ENCODE results near the gene BTN2A1.

DNA sequence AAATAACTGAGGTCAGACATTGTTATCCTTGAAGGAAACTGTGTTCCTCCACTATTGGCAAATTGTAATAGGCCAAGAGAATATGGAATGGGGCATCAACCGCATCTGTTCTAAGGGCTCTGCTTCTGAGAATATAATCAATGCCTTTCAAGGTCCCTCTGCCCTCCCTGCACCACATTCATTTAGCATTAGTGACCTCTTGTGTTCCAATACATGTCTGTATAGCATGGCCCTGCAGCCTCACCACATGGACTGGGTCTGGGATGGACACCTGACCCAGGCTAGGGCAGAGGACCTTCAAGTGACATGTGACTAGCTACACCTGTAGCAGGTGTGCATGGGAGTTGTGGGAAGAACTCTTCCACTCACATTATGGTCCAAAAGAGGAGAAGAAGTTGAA lies 41.5 kb upstream of the BTN2A1 start:
- TF ChIP-seq EP300 (IDR thresholded peaks at IDR 0.05; ENCODE audit: borderline replicate concordance in 1 of 2, low read depth in 1 of 2, low read length in 1 of 2) (no peak), MXI1 (IDR thresholded peaks at IDR 0.05; ENCODE audit: low read depth, low read length) (no peak), POLR2AphosphoS5 (IDR thresholded peaks at IDR 0.05; ENCODE audit: low read depth, low read length) (no peak), REST (IDR thresholded peaks at IDR 0.05; ENCODE audit: low read depth, low read length) (no peak), CTCF (IDR thresholded peaks at IDR 0.05) (no peak), YY1 (IDR thresholded peaks at IDR 0.05; ENCODE audit: low read depth) (no peak), USF1 (IDR thresholded peaks at IDR 0.05; ENCODE audit: borderline replicate concordance, low read depth) (no peak), RFX5 (IDR thresholded peaks at IDR 0.05; ENCODE audit: low read length) (no peak), GABPA (IDR thresholded peaks at IDR 0.05; ENCODE audit: low read depth) (no peak), EZH2phosphoT487 (IDR thresholded peaks at IDR 0.05; ENCODE audit: borderline replicate concordance, low read depth) (no peak)
